Measurements from ENCODE around the gene RHBDL2.

The RHBDL2 gene

GRCh38 chr1:38860454-38860795, 81.2 kb downstream of the RHBDL2 start:
- H3K4me3 ChIP-seq (ENCODE audit: low read length) = peak overlapping the region; percentile 100
- H3K27ac ChIP-seq (ENCODE audit: low read length) = peak overlapping the region; percentile 73
- peaks cover 34% of the 10 kb centered on the region for H3K36me3 ChIP-seq (replicated peaks; ENCODE audit: low read depth, low read length)
- H3K27me3 ChIP-seq (ENCODE audit: low read depth, low read length) = no peaks in the 10 kb centered on the region
- H3K9me3 ChIP-seq (ENCODE audit: insufficient read depth, low read length) = no peaks in the 10 kb centered on the region
- H2AFZ ChIP-seq (ENCODE audit: low read depth, low read length) = peak overlapping the region; percentile 36; the same call in 1 of the 2 replicates
- H3K4me1 ChIP-seq (ENCODE audit: low read length) = peaks cover 35% of the 10 kb centered on the region
- peaks cover 76% of the 10 kb centered on the region for H3K79me2 ChIP-seq (ENCODE audit: low read length)
- H4K20me1 ChIP-seq (ENCODE audit: insufficient read depth, low read length) = 0 out of 2 replicates have a peak, but pooled peaks cover 7% of the 10 kb centered on the region
- TF ChIP-seq EZH2phosphoT487 (IDR thresholded peaks at IDR 0.05; ENCODE audit: low read depth) = no peak
- TF ChIP-seq, protein P1, sequence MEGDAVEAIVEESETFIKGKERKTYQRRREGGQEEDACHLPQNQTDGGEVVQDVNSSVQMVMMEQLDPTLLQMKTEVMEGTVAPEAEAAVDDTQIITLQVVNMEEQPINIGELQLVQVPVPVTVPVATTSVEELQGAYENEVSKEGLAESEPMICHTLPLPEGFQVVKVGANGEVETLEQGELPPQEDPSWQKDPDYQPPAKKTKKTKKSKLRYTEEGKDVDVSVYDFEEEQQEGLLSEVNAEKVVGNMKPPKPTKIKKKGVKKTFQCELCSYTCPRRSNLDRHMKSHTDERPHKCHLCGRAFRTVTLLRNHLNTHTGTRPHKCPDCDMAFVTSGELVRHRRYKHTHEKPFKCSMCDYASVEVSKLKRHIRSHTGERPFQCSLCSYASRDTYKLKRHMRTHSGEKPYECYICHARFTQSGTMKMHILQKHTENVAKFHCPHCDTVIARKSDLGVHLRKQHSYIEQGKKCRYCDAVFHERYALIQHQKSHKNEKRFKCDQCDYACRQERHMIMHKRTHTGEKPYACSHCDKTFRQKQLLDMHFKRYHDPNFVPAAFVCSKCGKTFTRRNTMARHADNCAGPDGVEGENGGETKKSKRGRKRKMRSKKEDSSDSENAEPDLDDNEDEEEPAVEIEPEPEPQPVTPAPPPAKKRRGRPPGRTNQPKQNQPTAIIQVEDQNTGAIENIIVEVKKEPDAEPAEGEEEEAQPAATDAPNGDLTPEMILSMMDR (IDR thresholded peaks at IDR 0.05; ENCODE audit: low read depth, low read length) = no peak
- peak overlapping the region; percentile 98 for H3K9ac ChIP-seq (ENCODE audit: low read length)
- H3K4me2 ChIP-seq (ENCODE audit: low read length) = peak overlapping the region; percentile 98

DNA sequence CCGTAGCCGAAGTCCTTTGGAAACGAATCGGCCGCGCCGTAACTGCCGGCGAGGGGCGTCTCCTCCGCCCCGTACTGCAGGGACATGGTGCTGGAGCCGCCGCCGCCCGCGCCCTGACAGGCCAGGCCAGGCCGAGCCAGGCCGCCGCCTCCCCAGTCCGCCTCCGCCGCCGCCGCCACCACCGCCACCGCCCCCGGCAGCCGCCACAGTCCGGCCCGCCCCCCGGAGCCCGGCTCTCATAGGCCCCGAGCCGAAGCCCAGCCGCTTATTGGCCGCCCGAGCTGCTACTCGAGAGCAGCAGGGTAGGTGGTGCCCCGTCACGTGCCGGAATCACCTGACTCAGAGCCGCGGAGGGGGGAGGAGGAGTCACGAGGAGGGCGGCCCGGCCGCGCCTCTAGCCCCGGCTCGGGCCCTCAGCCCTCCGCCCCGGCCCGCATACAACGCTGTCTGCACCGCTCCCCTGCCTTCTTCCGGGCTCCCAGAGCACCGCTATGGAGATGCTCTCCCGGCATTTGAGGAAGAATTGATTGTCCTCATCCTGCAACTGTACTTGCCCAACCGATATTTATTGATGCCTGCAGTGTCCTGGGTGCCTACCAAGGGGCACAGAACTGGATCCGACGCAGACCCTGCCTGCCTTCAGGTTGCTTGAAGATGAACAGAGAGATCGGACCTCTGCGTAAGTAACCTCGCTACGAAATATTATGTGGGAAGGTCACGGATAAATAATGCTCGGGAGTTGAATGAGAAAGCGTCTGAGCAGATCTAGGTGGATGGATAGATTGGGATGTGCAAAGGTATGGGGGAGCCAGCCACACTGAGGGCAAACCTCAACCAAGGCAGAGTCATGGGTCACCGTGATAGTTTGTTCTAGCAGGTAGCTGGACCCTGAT, 81.8 kb downstream of the RHBDL2 start, which contains the start of gene RRAGC:
Gene RRAGC, minus strand, starts transcription at position 212 of the 893 bp plus-strand sequence. Its CDS starts 126 bp downstream, at position 86.
- Histone ChIP-seq H3K4me2 (ENCODE audit: low read length) (peak within 1 kb of the TSS; percentile 98), H2AFZ (ENCODE audit: low read depth, low read length) (peak within 1 kb of the TSS; percentile 36; the same call in 1 of the 2 replicates), H3K27me3 (ENCODE audit: low read depth, low read length) (no peaks in the 10 kb centered on the region), H3K36me3 (replicated peaks; ENCODE audit: low read depth, low read length) (peaks cover 40% of the 10 kb centered on the region), H4K20me1 (ENCODE audit: insufficient read depth, low read length) (peaks cover 7% of the 10 kb centered on the region; the same call in 1 of the 2 replicates), H3K9me3 (ENCODE audit: insufficient read depth, low read length) (no peaks in the 10 kb centered on the region), H3K4me1 (ENCODE audit: low read length) (peaks cover 41% of the 10 kb centered on the region), H3K27ac (ENCODE audit: low read length) (peak within 1 kb of the TSS; percentile 99), H3K79me2 (ENCODE audit: low read length) (peaks cover 76% of the 10 kb centered on the region), H3K4me3 (ENCODE audit: low read length) (peak within 1 kb of the TSS; percentile 100), H3K9ac (ENCODE audit: low read length) (peak within 1 kb of the TSS; percentile 98)
- TF ChIP-seq, protein P1 (IDR thresholded peaks at IDR 0.05; ENCODE audit: low read depth, low read length) = no peak
- TF ChIP-seq EZH2phosphoT487 (IDR thresholded peaks at IDR 0.05; ENCODE audit: low read depth) = no peak

- Histone ChIP-seq H3K9ac (ENCODE audit: low read length) (peak overlapping the region; percentile 79), H3K4me1 (ENCODE audit: low read length) (peaks cover 48% of the 10 kb centered on the region), H3K79me2 (ENCODE audit: low read length) (peaks cover 80% of the 10 kb centered on the region), H4K20me1 (ENCODE audit: insufficient read depth, low read length) (peaks cover 3% of the 10 kb centered on the region; the same call in 1 of the 2 replicates), H3K27ac (ENCODE audit: low read length) (peak overlapping the region; percentile 99), H3K4me2 (ENCODE audit: low read length) (peak overlapping the region; percentile 76), H3K4me3 (ENCODE audit: low read length) (peak overlapping the region; percentile 100), H3K36me3 (replicated peaks; ENCODE audit: low read depth, low read length) (peaks cover 47% of the 10 kb centered on the region), H3K9me3 (ENCODE audit: insufficient read depth, low read length) (no peaks in the 10 kb centered on the region), H3K27me3 (ENCODE audit: low read depth, low read length) (no peaks in the 10 kb centered on the region), H2AFZ (ENCODE audit: low read depth, low read length) (no peak overlapping the region)
- TF ChIP-seq EZH2phosphoT487 (IDR thresholded peaks at IDR 0.05; ENCODE audit: low read depth) = no peak
- TF ChIP-seq, protein P1 (IDR thresholded peaks at IDR 0.05; ENCODE audit: low read depth, low read length) = no peak
Measured at GRCh38 chr1:38858833-38859560, 82.6 kb downstream of the RHBDL2 start.

DNA sequence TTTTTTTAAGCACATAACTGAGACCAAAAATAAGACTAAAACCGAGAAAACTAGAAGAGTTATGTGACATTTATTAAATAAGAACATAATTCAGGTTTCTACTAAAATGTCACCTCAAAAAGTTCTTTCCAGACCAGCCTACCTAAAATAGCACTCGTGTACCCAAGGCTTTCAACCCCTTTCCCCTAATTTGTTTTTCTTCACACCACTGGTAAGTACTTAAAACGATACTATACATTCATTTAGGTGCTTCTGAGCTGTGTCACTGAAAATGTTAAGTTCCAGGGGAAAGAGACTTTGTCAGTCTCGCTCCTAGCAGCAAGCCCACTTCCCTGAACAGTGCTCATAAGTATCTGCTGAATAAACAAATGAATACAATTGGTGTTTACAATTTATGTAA, 88.8 kb downstream of the RHBDL2 start:
- no peaks in the 10 kb centered on the region for H3K27me3 ChIP-seq (ENCODE audit: low read depth, low read length)
- peak overlapping the region; percentile 59 for H3K9ac ChIP-seq (ENCODE audit: low read length)
- peak overlapping the region; percentile 98 for H3K27ac ChIP-seq (ENCODE audit: low read length)
- H3K79me2 ChIP-seq (ENCODE audit: low read length) = peaks cover 72% of the 10 kb centered on the region
- no peaks in the 10 kb centered on the region for H3K9me3 ChIP-seq (ENCODE audit: insufficient read depth, low read length)
- peaks cover 80% of the 10 kb centered on the region for H3K4me1 ChIP-seq (ENCODE audit: low read length)
- H4K20me1 ChIP-seq (ENCODE audit: insufficient read depth, low read length) = no peaks in the 10 kb centered on the region; the same call in 1 of the 2 replicates
- no peak for TF ChIP-seq EZH2phosphoT487 (IDR thresholded peaks at IDR 0.05; ENCODE audit: low read depth)
- TF ChIP-seq, protein P1 (IDR thresholded peaks at IDR 0.05; ENCODE audit: low read depth, low read length) = no peak
- no peak overlapping the region for H2AFZ ChIP-seq (ENCODE audit: low read depth, low read length)
- peaks cover 55% of the 10 kb centered on the region for H3K36me3 ChIP-seq (replicated peaks; ENCODE audit: low read depth, low read length)
- H3K4me3 ChIP-seq (ENCODE audit: low read length) = peak overlapping the region; percentile 54
- peak overlapping the region; percentile 75 for H3K4me2 ChIP-seq (ENCODE audit: low read length)

Data from OCI-LY3 (cell line).